Fibroblast of the aortic adventitia (primary cell): Measurements from ENCODE around the gene ARPC2. TPM values are rescaled to one million over a fixed set of nuclear protein-coding genes. Genes with fewer than 3 reads are reported as not detected.

Experiments used
- DNase-seq: peaks from one replicate; pipeline ENCODE4 v3.0.0-alpha.2; 2010; ENCODE audit warnings: low read depth
- H3K4me3 ChIP-seq: 2 replicates; pipeline ENCODE4 v1.5.1; 2011; ENCODE audit warnings: low read depth, mild to moderate bottlenecking, control low read depth, low read length, moderate library complexity
- CTCF ChIP-seq: IDR thresholded peaks from 2 replicates; pipeline ENCODE4 v1.5.1; 2011; ENCODE audit warnings: mild to moderate bottlenecking, low read length, control low read depth, inconsistent platforms; ENCODE audit not compliant: insufficient read depth
- total RNA-seq: library from RNA; depleted of rRNA; stranded (reverse); fragments of >200 nt; gene quantifications from 2 replicates; pipeline ENCODE4 v1.2.3, GENCODE V29; 2012; ENCODE audit warnings: low replicate concordance

The ARPC2 gene
- total RNA-seq, 1 donor, result 368 TPM

GRCh38 chr2:218233543-218233942, 16.6 kb downstream of the ARPC2 start:
- no peak overlapping the region for H3K4me3 ChIP-seq
- no peak for TF ChIP-seq CTCF
- no peak for DNase-seq

- no peak for DNase-seq
- TF ChIP-seq CTCF, result no peak
- H3K4me3 ChIP-seq, result no peak overlapping the region
These were observed 17.5 kb downstream of the ARPC2 start for GRCh38 chr2:218234521-218234920.

GRCh38 chr2:218235017-218235416, 18.0 kb downstream of the ARPC2 start:
- TF ChIP-seq CTCF, result no peak
- no peak overlapping the region for H3K4me3 ChIP-seq
- no peak for DNase-seq

- DNase-seq, result no peak
- TF ChIP-seq CTCF, result no peak
- H3K4me3 ChIP-seq, result no peak overlapping the region
These were observed 19.8 kb downstream of the ARPC2 start for GRCh38 chr2:218236829-218237228.

GRCh38 chr2:218238887-218239286, 21.9 kb downstream of the ARPC2 start:
- no peak for DNase-seq
- H3K4me3 ChIP-seq, result no peak overlapping the region
- TF ChIP-seq CTCF, result no peak

- DNase-seq, result no peak
- H3K4me3 ChIP-seq, result no peak overlapping the region
- TF ChIP-seq CTCF, result no peak
These were observed 27.2 kb downstream of the ARPC2 start for GRCh38 chr2:218244204-218244603.

- TF ChIP-seq CTCF, result no peak
- no peak overlapping the region for H3K4me3 ChIP-seq
- no peak for DNase-seq
These were observed 27.7 kb downstream of the ARPC2 start for GRCh38 chr2:218244665-218245064.
